ENCODE results near the gene ALDH6A1. TPM values are rescaled to one million over a fixed set of nuclear protein-coding genes. Genes with fewer than 3 reads are reported as not detected.
A peak's percentile ranks its signal among the peaks of the same experiment; 100 is the strongest.

ALDH6A1 gene
- total RNA-seq, 4 donors from 2014 or later, result 19.1 to 40.0 (median 27.5) TPM

- no peak overlapping the region for H3K27ac ChIP-seq
- intact Hi-C loops (cut with DNase I; ENCODE audit: low total_unique reads) (no loop called here), in situ Hi-C loops (cut with MboI; ENCODE audit: low pct_ligation_motif_present in 1 of 4, low pct_unique_long_range_greater_than_20kb in 1 of 4, low sequenced_read_pairs in 3 of 4) (no loop called here)
- no peaks in the 10 kb centered on the region for H3K36me3 ChIP-seq
- 91 to 93% methylated on average over 2 to 4 of the region's 4 CpGs for WGBS, 2 donors (ENCODE audit: low coverage in 1 of 2)
- H3K4me3 ChIP-seq, result no peak overlapping the region
- DNase-seq, result no peak
- no peaks in the 10 kb centered on the region for H3K9me3 ChIP-seq
- TF ChIP-seq CTCF (IDR thresholded peaks at IDR 0.05), result no peak
- TF ChIP-seq POLR2A (IDR thresholded peaks at IDR 0.05), result no peak
- TF ChIP-seq EP300 (IDR thresholded peaks at IDR 0.05; ENCODE audit: low read depth), result no peak
- no peak for TF ChIP-seq POLR2AphosphoS5 (IDR thresholded peaks at IDR 0.05)
- H3K4me1 ChIP-seq, result no peaks in the 10 kb centered on the region
- H3K27me3 ChIP-seq, result no peaks in the 10 kb centered on the region
These were observed 48.7 kb downstream of the ALDH6A1 start for GRCh38 chr14:74035556-74035955.

- Histone ChIP-seq H3K36me3 (no peaks in the 10 kb centered on the region), H3K4me3 (no peak overlapping the region), H3K27me3 (no peaks in the 10 kb centered on the region), H3K4me1 (no peaks in the 10 kb centered on the region), H3K27ac (no peak overlapping the region), H3K9me3 (no peaks in the 10 kb centered on the region)
- TF ChIP-seq CTCF (IDR thresholded peaks at IDR 0.05), result no peak
- TF ChIP-seq EP300 (IDR thresholded peaks at IDR 0.05; ENCODE audit: low read depth), result no peak
- no peak for TF ChIP-seq POLR2AphosphoS5 (IDR thresholded peaks at IDR 0.05)
- TF ChIP-seq POLR2A (IDR thresholded peaks at IDR 0.05), result no peak
- in situ Hi-C loops (cut with MboI; ENCODE audit: low pct_ligation_motif_present in 1 of 4, low pct_unique_long_range_greater_than_20kb in 1 of 4, low sequenced_read_pairs in 3 of 4), result no loop called here
- DNase-seq, result no peak
- 87% methylated on average over 3 of the region's 3 CpGs for WGBS, 2 donors (ENCODE audit: low coverage in 1 of 2)
- intact Hi-C loops (cut with DNase I; ENCODE audit: low total_unique reads), result no loop called here
These were observed 49.7 kb downstream of the ALDH6A1 start for GRCh38 chr14:74034572-74034971.

GRCh38 chr14:74029136-74029535 lies 55.1 kb downstream of the ALDH6A1 start:
- no peaks in the 10 kb centered on the region for H3K9me3 ChIP-seq
- H3K4me3 ChIP-seq, result no peak overlapping the region
- no peak for TF ChIP-seq POLR2AphosphoS5 (IDR thresholded peaks at IDR 0.05)
- TF ChIP-seq CTCF (IDR thresholded peaks at IDR 0.05), result no peak
- TF ChIP-seq EP300 (IDR thresholded peaks at IDR 0.05; ENCODE audit: low read depth), result no peak
- no peak for TF ChIP-seq POLR2A (IDR thresholded peaks at IDR 0.05)
- in situ Hi-C loops (cut with MboI; ENCODE audit: low pct_ligation_motif_present in 1 of 4, low pct_unique_long_range_greater_than_20kb in 1 of 4, low sequenced_read_pairs in 3 of 4), result no loop called here
- no peaks in the 10 kb centered on the region for H3K36me3 ChIP-seq
- 87 to 100% methylated on average over 3 of the region's 3 CpGs for WGBS, 2 donors (ENCODE audit: low coverage in 1 of 2)
- H3K4me1 ChIP-seq, result peaks cover 0 to 9% (median 2%) of the 10 kb centered on the region in 4 donors
- no peak for DNase-seq
- H3K27ac ChIP-seq, result peak overlapping the region in 2 of 4 donors; percentile 60 to 66
- no peaks in the 10 kb centered on the region for H3K27me3 ChIP-seq
- intact Hi-C loops (cut with DNase I; ENCODE audit: low total_unique reads), result no loop called here

GRCh38 chr14:74022346-74022745 lies 61.9 kb downstream of the ALDH6A1 start:
- Histone ChIP-seq H3K27me3 (no peaks in the 10 kb centered on the region), H3K4me3 (no peak overlapping the region), H3K9me3 (no peaks in the 10 kb centered on the region), H3K4me1 (peaks cover 0 to 17% (median 12%) of the 10 kb centered on the region in 4 donors), H3K36me3 (no peaks in the 10 kb centered on the region), H3K27ac (no peak overlapping the region)
- DNase-seq, result no peak
- TF ChIP-seq EP300 (IDR thresholded peaks at IDR 0.05; ENCODE audit: low read depth), result no peak
- no peak for TF ChIP-seq POLR2AphosphoS5 (IDR thresholded peaks at IDR 0.05)
- intact Hi-C loops (cut with DNase I; ENCODE audit: low total_unique reads), result no loop called here
- 86 to 100% methylated on average over 3 to 4 of the region's 4 CpGs for WGBS, 2 donors (ENCODE audit: low coverage in 1 of 2)
- in situ Hi-C loops (cut with MboI; ENCODE audit: low pct_ligation_motif_present in 1 of 4, low pct_unique_long_range_greater_than_20kb in 1 of 4, low sequenced_read_pairs in 3 of 4), result no loop called here
